ENCODE data around the gene NFATC2.

NFATC2 gene

DNA sequence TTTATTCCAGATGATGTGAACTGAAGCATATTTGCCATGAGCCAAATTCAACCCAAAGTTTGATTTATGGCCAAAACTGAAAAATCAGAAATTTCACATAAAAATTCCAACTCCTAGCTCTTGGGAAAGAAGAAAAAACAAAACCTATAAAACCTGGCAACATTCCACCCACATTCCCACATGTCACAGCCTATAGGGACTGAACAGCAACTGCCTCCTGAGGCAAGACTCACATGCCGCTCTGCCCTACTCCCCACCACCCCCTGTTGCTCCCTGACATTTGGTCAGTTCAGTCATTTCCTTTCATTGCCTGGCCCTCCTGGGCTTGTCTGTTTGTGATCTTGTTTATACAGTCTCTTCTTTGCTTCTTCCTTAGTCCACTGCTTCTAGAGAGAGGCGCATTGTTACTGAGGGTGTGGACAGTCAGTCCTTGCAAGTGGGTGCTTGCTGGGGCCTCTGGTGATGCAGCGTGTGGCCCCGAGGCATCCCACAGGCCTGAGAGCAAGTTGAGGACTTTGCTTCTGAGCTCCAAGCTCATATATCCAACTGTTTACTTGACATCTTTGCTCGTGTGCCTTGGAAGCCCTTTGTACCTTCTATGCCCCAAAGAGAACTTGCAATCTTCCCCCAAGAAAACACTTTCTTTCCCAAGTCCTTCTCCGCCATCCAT lies 31.4 kb downstream of the NFATC2 start:
- DNase-seq (ENCODE audit: low read depth): no peak
- H3K4me3 ChIP-seq (ENCODE audit: low read depth, low read length): no peak overlapping the region
- TF ChIP-seq, protein P1, sequence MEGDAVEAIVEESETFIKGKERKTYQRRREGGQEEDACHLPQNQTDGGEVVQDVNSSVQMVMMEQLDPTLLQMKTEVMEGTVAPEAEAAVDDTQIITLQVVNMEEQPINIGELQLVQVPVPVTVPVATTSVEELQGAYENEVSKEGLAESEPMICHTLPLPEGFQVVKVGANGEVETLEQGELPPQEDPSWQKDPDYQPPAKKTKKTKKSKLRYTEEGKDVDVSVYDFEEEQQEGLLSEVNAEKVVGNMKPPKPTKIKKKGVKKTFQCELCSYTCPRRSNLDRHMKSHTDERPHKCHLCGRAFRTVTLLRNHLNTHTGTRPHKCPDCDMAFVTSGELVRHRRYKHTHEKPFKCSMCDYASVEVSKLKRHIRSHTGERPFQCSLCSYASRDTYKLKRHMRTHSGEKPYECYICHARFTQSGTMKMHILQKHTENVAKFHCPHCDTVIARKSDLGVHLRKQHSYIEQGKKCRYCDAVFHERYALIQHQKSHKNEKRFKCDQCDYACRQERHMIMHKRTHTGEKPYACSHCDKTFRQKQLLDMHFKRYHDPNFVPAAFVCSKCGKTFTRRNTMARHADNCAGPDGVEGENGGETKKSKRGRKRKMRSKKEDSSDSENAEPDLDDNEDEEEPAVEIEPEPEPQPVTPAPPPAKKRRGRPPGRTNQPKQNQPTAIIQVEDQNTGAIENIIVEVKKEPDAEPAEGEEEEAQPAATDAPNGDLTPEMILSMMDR (IDR thresholded peaks at IDR 0.05; ENCODE audit: control insufficient read depth, extremely low read depth, insufficient read depth): no peak

DNA sequence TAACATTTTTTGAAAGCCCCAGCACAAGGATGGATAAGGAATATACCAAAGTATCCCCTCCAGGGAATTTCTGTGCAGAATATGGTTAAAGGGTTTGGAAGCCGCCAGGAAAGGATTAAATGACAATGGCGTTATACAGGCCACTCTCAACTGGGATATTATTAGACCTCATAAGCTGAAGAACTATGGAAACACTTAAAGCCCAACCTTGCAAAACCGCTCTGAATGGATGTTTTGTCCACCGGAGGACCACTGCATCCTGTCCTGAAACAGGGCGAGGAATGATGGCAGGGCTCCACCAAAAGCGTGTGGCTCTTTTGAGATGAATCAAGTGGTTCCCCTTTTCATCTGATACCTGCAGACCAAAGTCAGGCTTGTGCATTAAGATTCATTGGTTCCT lies 32.4 kb downstream of the NFATC2 start:
- TF ChIP-seq, protein P1 (IDR thresholded peaks at IDR 0.05; ENCODE audit: control insufficient read depth, extremely low read depth, insufficient read depth): no peak
- no peak for DNase-seq (ENCODE audit: low read depth)
- H3K4me3 ChIP-seq (ENCODE audit: low read depth, low read length): no peak overlapping the region

DNA sequence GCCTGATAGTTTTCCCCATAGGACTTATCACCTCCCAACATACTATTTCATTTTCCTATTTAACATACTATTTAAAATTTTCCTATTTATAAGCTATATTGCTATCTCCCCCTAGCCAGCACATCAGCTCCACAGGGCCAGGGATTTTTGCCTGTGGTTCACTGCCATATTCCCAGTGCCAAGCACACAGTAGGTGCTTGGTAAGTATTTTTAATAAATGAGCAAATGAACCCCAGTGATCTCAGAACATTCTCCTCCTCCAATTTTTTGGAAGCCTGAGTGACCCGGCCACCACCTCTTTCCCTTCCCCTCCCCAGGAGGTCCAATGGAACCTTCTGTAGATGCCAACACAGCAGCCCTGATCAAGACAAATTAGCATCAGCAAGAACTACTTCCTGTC lies 33.3 kb downstream of the NFATC2 start:
- DNase-seq (ENCODE audit: low read depth): no peak
- TF ChIP-seq, protein P1 (IDR thresholded peaks at IDR 0.05; ENCODE audit: control insufficient read depth, extremely low read depth, insufficient read depth): no peak
- H3K4me3 ChIP-seq (ENCODE audit: low read depth, low read length): no peak overlapping the region

DNA sequence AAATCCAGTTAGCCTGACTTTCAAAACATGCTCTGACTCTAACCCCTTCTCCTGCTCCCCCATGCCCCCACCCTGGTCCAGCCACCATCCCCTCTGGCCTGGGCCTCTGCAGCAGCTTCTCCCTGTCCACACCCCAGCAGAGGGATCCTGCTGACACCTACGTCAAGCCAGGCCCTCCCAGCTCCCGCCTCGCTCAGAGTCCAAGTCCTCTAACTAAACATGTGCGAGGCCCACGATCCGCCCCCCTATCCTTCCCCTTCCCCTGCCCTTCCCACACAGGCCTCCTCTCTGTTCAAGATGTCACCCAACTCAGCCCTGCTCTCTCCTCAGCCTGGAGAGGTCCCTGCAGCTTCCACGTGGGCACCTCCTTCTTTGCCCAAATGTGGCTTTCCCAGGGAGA lies 33.7 kb downstream of the NFATC2 start:
- no peak overlapping the region for H3K4me3 ChIP-seq (ENCODE audit: low read depth, low read length)
- TF ChIP-seq, protein P1 (IDR thresholded peaks at IDR 0.05; ENCODE audit: control insufficient read depth, extremely low read depth, insufficient read depth): no peak
- DNase-seq (ENCODE audit: low read depth): no peak

DNA sequence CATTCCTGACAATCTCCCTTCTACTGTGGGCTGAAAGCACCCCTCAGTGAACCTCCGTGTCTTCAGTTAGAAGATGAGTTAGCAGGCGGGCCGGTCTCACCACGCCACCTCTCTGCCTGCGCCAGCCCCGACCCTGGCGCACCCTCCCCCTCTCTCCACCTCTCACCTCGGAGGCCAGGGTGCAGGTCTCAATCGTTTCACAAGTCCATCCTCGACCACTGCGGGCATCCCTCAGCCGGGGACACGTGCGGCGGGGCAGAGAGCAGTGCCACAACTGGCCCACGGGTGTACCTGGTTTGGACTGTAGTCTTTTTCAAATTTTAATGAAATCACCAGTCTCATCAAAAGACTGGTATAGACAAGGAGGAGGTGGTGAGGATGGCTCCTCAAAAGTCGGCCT lies 34.4 kb downstream of the NFATC2 start:
- TF ChIP-seq, protein P1 (IDR thresholded peaks at IDR 0.05; ENCODE audit: control insufficient read depth, extremely low read depth, insufficient read depth): no peak

DNA sequence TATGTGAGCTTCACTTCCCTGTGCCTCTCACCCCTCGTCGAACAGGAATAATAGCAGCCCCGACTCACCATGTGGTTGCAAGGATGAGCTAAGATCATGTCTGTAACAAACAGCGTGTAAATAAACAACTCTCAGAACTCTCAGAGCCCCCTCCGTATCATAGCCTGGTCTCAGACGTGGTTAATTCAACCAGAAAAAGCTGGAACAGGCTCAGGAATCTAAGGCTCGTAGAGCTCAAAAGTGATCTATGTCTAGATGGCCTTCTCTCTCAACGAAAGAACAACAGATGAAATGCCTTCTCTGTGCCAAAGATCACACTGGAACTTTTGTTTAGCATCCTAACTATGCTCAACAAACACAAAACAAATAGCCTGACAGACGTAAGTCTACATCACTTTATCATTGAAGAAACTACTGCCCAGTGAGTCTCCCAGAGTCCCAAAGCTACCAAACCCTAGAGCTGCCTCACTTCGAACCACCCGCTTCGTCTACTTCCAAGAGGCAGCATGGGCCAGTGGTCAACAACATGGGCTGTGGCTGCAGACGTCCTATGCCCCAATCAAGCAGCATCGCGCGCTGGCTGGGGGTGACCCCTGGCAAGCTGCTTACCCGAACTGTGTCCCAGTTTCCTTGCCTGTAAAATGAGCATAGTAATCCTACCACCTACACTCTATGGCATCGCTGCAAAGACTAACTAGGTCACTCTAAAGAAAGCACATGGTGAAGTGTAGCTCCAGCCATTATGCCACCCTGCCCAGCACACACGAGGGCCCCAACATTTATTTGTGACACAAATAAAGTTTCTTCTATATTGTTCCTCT lies 35.1 kb downstream of the NFATC2 start:
- H3K4me3 ChIP-seq (ENCODE audit: low read depth, low read length): no peak overlapping the region
- no peak for DNase-seq (ENCODE audit: low read depth)
- TF ChIP-seq, protein P1 (IDR thresholded peaks at IDR 0.05; ENCODE audit: control insufficient read depth, extremely low read depth, insufficient read depth): no peak

More for the DNA sequence above, 34.4 kb downstream of the NFATC2 start:
- no peak overlapping the region for H3K4me3 ChIP-seq (ENCODE audit: low read depth, low read length)
- no peak for DNase-seq (ENCODE audit: low read depth)

Data from LNCaP clone FGC (cell line).